ENCODE measurements around the gene RNF183.

Gene RNF183, protein sequence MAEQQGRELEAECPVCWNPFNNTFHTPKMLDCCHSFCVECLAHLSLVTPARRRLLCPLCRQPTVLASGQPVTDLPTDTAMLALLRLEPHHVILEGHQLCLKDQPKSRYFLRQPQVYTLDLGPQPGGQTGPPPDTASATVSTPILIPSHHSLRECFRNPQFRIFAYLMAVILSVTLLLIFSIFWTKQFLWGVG

GRCh38 chr9:113302792-113303418 is at the start of gene RNF183:
Gene RNF183 (minus strand): TSS chr9:113303376. CDS start chr9:113298184, 5,192 bp downstream.
- DNase-seq (ENCODE audit: low spot score): no peak

- DNase-seq (ENCODE audit: low spot score): no peak
Observed at GRCh38 chr9:113352411-113352810, 49.2 kb upstream of the RNF183 start.

DNA sequence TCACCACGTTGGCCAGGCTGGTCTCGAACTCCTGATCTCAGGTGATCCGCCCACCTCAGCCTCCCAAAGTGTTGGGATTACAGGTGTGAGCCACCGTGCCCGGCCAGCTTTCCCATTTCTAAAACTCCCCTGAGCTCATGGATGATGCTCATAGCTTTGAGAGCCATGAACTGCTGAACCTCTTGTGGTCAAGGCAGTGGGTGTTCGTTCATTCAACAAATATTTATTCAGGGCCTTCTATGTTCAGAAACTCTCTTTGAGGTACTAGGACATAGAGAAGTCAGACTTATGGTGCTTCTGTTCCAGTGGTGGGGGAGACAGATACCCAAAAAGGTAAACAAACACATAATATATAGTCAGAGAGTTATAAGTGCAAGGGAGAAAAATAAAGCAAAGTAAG is 48.8 kb upstream of the RNF183 start:
- no peak for DNase-seq (ENCODE audit: low spot score)

GRCh38 chr9:113350937-113351336 is 47.8 kb upstream of the RNF183 start:
- DNase-seq (ENCODE audit: low spot score): no peak

GRCh38 chr9:113350107-113350661 is 47.0 kb upstream of the RNF183 start:
- no peak for DNase-seq (ENCODE audit: low spot score)

GRCh38 chr9:113349445-113350094 is 46.4 kb upstream of the RNF183 start, which contains the start of gene BSPRY:
Gene BSPRY (plus strand): TSS chr9:113349541. CDS start chr9:113349580, 39 bp downstream.
- DNase-seq (ENCODE audit: low spot score): peak; percentile 17

GRCh38 chr9:113349066-113349444 is 45.9 kb upstream of the RNF183 start:
- DNase-seq (ENCODE audit: low spot score): no peak

DNA sequence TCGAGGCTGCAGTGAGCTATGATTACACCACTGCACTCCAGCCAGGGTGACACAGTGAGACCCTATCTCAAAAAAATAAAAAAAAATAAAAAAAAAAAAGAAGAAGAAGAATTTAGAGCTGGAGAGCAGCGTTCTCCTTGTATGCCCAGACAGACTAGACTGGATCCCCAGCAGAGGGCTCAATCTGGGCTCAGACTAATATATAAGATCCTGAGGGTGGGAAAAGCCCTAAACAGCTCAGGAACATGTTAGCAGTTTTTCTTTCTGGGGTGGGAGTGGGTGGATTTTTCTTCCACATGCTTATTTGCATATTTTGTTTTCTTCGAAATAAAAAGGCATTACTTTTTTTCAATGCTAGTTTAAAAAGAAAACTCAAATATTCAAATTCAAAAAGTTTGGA is 45.3 kb upstream of the RNF183 start:
- no peak for DNase-seq (ENCODE audit: low spot score)

DNA sequence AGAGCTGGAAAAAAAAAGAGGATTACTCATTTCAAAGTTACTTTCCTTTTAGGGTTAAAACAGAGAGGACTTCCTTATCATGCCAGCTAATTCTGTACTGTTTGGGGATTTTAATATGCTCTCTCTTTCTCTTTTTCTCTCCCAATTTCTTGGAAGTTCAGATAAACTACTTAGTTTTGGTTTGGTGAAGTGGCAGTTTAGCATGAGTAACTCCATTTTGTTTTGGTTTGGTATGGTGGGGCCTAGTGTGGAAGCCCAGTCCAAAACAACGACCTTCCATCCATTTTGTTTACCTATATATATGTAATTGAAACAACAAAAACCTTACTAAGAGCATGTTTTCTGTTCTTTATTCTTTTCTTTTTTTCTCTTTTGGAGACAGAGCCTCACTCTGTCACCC is 42.5 kb upstream of the RNF183 start:
- no peak for DNase-seq (ENCODE audit: low spot score)

- no peak for DNase-seq (ENCODE audit: low spot score)
Observed at GRCh38 chr9:113345190-113345589, 42.0 kb upstream of the RNF183 start.

- DNase-seq (ENCODE audit: low spot score): no peak
Observed at GRCh38 chr9:113343732-113344231, 40.6 kb upstream of the RNF183 start.

DNA sequence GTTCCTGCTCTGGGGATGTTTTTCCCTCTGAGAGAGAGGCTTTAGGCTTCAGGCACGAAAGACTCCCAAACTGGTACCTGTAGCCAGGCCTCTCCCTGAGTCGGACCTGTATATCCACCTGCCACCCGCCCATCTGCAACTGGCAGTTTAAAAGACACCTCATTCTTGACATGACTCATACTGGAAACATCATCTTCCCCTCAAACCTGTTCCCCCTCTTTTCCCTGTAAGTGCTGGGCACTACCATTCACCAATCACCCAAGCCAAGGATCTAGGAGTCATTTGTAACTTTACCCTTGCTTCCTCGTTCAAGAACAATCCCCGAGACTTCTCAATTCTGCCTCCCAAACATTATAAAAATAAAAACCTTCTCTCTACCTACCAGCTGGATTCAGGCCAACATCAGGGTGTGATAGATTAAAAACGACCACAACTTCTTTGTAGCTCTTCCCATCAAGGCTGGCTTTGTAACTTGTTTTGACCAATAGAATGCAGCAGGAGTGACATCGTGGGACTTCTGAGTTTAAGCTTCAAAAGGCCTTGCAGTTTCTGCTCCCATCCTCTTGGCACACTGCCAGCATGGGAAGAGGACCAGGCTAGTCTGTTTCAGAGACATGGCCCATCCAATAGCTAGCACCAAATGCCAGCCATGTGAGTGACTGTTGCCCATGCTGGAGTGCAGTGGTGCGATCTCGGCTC is 38.7 kb upstream of the RNF183 start:
- no peak for DNase-seq (ENCODE audit: low spot score)

GRCh38 chr9:113340011-113340699 is 37.0 kb upstream of the RNF183 start, which contains the start of gene WDR31:
Gene WDR31 (minus strand): TSS chr9:113340275. CDS start chr9:113332022, 8,253 bp downstream.
- DNase-seq (ENCODE audit: low spot score): peak; percentile 82

- no peak for DNase-seq (ENCODE audit: low spot score)
Observed at GRCh38 chr9:113337714-113338113, 34.5 kb upstream of the RNF183 start.

- DNase-seq (ENCODE audit: low spot score): no peak
Observed at GRCh38 chr9:113331780-113332179, 28.6 kb upstream of the RNF183 start.

DNA sequence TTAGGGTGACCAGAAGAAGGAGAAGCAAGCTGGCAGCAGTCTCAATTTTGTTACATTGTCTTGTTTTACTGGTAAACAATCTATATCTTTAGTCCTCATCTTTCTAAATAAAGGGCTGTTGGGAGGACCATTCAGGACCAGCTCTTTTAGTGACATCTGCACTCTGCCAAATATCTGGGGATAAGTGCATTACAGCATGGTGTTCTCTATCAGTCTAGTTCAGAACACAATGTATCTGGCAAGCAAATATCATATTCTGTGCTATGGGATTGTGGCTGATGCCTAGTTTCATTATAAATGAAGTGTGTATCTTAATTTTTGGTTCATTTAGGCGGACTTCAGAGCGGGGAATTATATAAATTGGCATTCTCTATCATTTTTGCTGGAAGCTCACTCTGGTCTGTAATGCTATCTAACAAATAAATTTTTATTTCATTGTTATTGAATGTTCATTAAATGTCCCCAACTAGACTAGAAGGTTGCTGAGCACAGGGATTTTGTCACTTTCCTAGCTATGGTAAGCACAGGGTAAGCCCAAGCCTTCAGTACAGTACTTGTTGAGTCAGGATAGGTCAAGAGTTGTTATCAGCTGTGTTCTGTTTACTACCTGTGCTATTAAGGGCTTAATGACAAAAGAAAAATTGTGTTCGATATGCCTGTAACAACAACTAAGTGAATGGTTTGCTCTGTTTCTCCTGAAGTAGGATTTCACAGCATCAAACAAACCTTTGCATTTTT is 25.0 kb upstream of the RNF183 start:
- DNase-seq (ENCODE audit: low spot score): no peak

DNA sequence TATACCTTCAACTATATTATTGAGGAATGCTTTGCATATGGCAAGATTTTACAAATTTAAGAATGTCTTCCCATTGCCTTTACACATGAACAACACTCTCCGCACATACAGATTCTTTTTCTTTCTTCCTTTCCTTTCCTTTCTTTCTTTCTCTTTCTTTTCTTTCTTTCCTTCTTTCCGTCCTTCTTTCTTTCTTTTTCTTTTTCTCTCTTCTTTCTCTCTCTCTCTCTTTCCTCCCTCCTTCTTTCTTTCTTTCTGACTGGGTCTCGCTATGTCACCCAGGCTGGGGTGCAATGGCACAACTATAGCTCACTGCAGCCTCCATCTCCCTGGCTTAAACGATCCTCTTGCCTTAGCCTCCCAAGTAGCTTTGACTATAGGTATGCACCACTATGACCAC is 23.1 kb upstream of the RNF183 start:
- DNase-seq (ENCODE audit: low spot score): no peak

- DNase-seq (ENCODE audit: low spot score): no peak
Observed at GRCh38 chr9:113322671-113323070, 19.5 kb upstream of the RNF183 start.

GRCh38 chr9:113320051-113320450 is 16.9 kb upstream of the RNF183 start:
- no peak for DNase-seq (ENCODE audit: low spot score)

DNA sequence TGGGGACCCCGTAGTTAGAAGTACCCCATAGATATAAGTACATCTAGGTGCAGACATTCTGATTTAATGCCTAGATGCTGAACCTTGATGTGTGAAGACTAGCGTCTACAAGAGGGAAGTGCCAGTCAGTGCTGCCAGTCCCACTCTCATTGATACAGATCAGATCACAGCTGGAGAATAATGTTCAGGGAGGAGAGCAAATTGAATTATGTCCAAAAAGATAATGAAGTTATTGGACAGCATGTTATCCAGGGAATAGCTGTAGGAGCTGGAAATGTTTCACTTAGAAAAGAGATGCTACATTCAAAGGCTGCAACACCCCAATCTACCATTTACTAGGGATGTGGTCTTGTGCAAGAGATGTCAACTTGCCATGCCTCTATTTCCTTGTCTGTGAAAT is 15.9 kb upstream of the RNF183 start:
- DNase-seq (ENCODE audit: low spot score): no peak

DNA sequence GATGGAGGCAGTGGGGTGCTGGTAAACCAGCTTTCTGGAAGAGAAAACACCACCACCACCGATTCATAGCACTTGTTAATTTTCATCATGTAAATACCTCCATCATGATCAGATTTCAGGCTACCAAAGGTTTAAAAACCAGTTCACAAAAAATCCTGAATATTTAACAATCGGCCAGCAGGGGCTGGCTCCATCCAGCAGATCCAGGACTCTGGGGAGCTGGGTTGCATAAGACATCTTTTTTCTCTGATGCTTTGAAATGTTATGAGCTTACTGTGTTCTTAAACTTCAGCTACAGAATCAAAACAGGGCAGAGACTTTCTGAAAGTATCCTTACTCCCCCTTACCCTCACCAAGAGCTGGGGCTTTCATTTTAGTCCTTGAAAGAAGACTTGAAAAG is 14.6 kb upstream of the RNF183 start:
- no peak for DNase-seq (ENCODE audit: low spot score)

Measured in CD4-positive, alpha-beta T cell treated with Interleukin-2 at 100 ng/mL for 4 hours (primary cell).